B cell (primary cell): Measurements from ENCODE around the gene DOLPP1. TPM values are rescaled to one million over a fixed set of nuclear protein-coding genes. Genes with fewer than 3 reads are reported as not detected.
"Not testable (repeated sequence)": the region's sequence is repeated elsewhere in the genome, so short reads cannot be mapped to it uniquely, and the experiment has no call there.

Experiments used
- ATAC-seq: fragments of 200-7000 bp; cut with Tn5 transposase; one replicate; pipeline ENCODE4 v1.10.0; 2021; ENCODE audit warnings: low read depth, mild to moderate bottlenecking, moderate number of reproducible peaks, moderate library complexity
- CTCF ChIA-PET: fragments of 350-600 bp; sonication (Branson Sonifier 250); formaldehyde crosslinking; loops from one replicate; lab custom pipeline; 2021; ENCODE audit warnings: antibody characterized with exemption, inconsistent platforms; lab: Charles Lee
- POLR2A ChIA-PET: fragments of 350-600 bp; sonication (Branson Sonifier 250); formaldehyde crosslinking; loops from one replicate; lab custom pipeline; 2021; ENCODE audit warnings: antibody characterized with exemption; lab: Charles Lee
- DNase-seq: peaks from one replicate; pipeline ENCODE4 v3.0.0; 2013
- H2AFZ ChIP-seq: 2 replicates; pipeline ENCODE4 v1.6.1; 2012; ENCODE audit warnings: mild to moderate bottlenecking, low read depth, low read length; ENCODE audit not compliant: insufficient read depth, poor library complexity, severe bottlenecking
- H3K27ac ChIP-seq, 2 donors: 1 replicate in 1 of 2; 2 replicates in 1 of 2; pipeline ENCODE4 v1.5.1; 2012 to 2013; ENCODE audit warnings: low read length in 2 of 2, mild to moderate bottlenecking in 2 of 2, moderate library complexity in 1 of 2
- H3K27me3 ChIP-seq, 4 experiments: fragments of 200-600 bp in 1 of 4; sonication (generic) in 1 of 4; replicated peaks in 1 of 4; 1 replicate in 2 of 4; 2 replicates in 2 of 4; pipeline versions ENCODE4 v1.6.1 to v1.7.0; 2013 to 2016; ENCODE audit warnings: low read length in 3 of 4, mild to moderate bottlenecking in 2 of 4, mixed read lengths in 1 of 4, moderate library complexity in 1 of 4; ENCODE audit not compliant: insufficient read depth in 4 of 4, control insufficient read depth in 3 of 4; ENCODE audit errors: control extremely low read depth in 1 of 4
- H3K36me3 ChIP-seq, 2 experiments: replicated peaks in 1 of 2; 1 replicate in 1 of 2; 2 replicates in 1 of 2; pipeline versions ENCODE4 v1.6.1 to v1.7.1; 2013; ENCODE audit warnings: low read length in 1 of 2; ENCODE audit not compliant: insufficient read depth in 2 of 2, control insufficient read depth in 1 of 2; ENCODE audit errors: control extremely low read depth in 1 of 2, extremely low read depth in 1 of 2
- H3K4me1 ChIP-seq, 2 donors: fragments of 200-600 bp in 1 of 2; sonication (generic) in 1 of 2; 1 replicate in 1 of 2; 2 replicates in 1 of 2; pipeline versions ENCODE4 v1.5.1 to v1.6.1; 2013 to 2017; ENCODE audit warnings: low read length in 2 of 2; ENCODE audit not compliant: control insufficient read depth in 2 of 2, insufficient read depth in 2 of 2
- H3K4me2 ChIP-seq: replicated peaks from 2 replicates; pipeline ENCODE3; 2012; ENCODE audit warnings: mild to moderate bottlenecking, low read depth, low read length; ENCODE audit not compliant: poor library complexity, severe bottlenecking
- H3K4me3 ChIP-seq, 5 experiments: fragments of 200-600 bp in 1 of 5; sonication (generic) in 1 of 5; 1 replicate in 3 of 5; 2 replicates in 2 of 5; pipeline versions ENCODE4 v1.5.1 to v1.7.0; 2011 to 2016; ENCODE audit warnings: low read length in 4 of 5, mild to moderate bottlenecking in 4 of 5, low read depth in 2 of 5, control low read depth in 1 of 5, moderate library complexity in 1 of 5; ENCODE audit not compliant: insufficient read depth in 1 of 5; ENCODE audit errors: control extremely low read depth in 1 of 5, extremely low read depth in 1 of 5
- H3K79me2 ChIP-seq: fragments of 200-600 bp; sonication (generic); one replicate; pipeline ENCODE4 v1.6.0; 2016; ENCODE audit warnings: low read length; ENCODE audit not compliant: control insufficient read depth, insufficient read depth
- H3K9ac ChIP-seq: fragments of 200-600 bp; sonication (generic); 2 replicates; pipeline ENCODE4 v1.6.1; 2017; ENCODE audit warnings: mild to moderate bottlenecking, low read length, moderate library complexity
- H3K9me3 ChIP-seq, 3 donors: one replicate each; pipeline versions ENCODE4 v1.6.1 to v1.7.1; 2013; ENCODE audit warnings: low read length in 2 of 3; ENCODE audit not compliant: control insufficient read depth in 2 of 3, insufficient read depth in 1 of 3; ENCODE audit errors: control extremely low read depth in 1 of 3
- H4K20me1 ChIP-seq: 2 replicates; pipeline ENCODE4 v1.6.0; 2012; ENCODE audit warnings: mild to moderate bottlenecking, low read length; ENCODE audit not compliant: insufficient read depth, control insufficient read depth, poor library complexity, severe bottlenecking
- H3K27ac Mint-ChIP-seq: one replicate; pipeline ENCODE4 v1.8.0; 2021; ENCODE audit warnings: mixed read lengths
- H3K27me3 Mint-ChIP-seq: one replicate; pipeline ENCODE4 v1.8.0; 2021; ENCODE audit warnings: mixed read lengths
- H3K4me1 Mint-ChIP-seq: one replicate; pipeline ENCODE4 v1.8.0; 2021; ENCODE audit warnings: mixed read lengths
- H3K4me3 Mint-ChIP-seq: one replicate; pipeline ENCODE4 v1.8.0; 2021; ENCODE audit warnings: mixed read lengths
- H3K9me3 Mint-ChIP-seq: one replicate; pipeline ENCODE4 v1.8.0; 2022; ENCODE audit warnings: mixed read lengths; ENCODE audit not compliant: insufficient read depth
- WGBS: methylation state at CpG from one replicate; pipeline ENCODE4 v1.1.5; 2013; ENCODE audit warnings: missing lambda C conversion rate; ENCODE audit not compliant: insufficient coverage; 5-methylcytosine and 5-hydroxymethylcytosine counted together
- intact Hi-C: fragments of 100-400 bp; cut with micrococcal nuclease; formaldehyde crosslinking; loops from one replicate; pipeline ENCODE4 v1.10.0; 2022
- polyA plus RNA-seq: library from polyadenylated mRNA; depleted of rRNA; stranded (reverse); fragments of >200 nt; gene quantifications from 2 replicates; pipeline ENCODE4 v1.2.3, GENCODE V29; 2012
- total RNA-seq, 2 donors: library from RNA; stranded (reverse); fragments of 120-200 nt in 1 of 2; gene quantifications; 1 replicate in 1 of 2; 2 replicates in 1 of 2; pipeline versions ENCODE4 v1.2.3 to v1.2.4, GENCODE V29; 2013 to 2022
- TF ChIP-seq, protein P1 (sequence below): fragments of 200-600 bp; IDR thresholded peaks from one replicate; pipeline ENCODE4 v1.8.0; 2022; ENCODE audit warnings: antibody characterized with exemption, mild to moderate bottlenecking

The DOLPP1 gene
- total and polyA plus RNA-seq, 2 donors (not counting 1 experiment from before 2014, with no cell fraction given), result 4.7 to 8.6 TPM

- Histone ChIP-seq H3K27ac (no peak overlapping the region), H3K4me2 (no peak overlapping the region), H3K27me3 (no peaks in the 10 kb centered on the region), H3K9me3 (no peaks in the 10 kb centered on the region), H2AFZ (no peak overlapping the region), H3K79me2 (peaks cover 22% of the 10 kb centered on the region), H4K20me1 (peaks cover 15% of the 10 kb centered on the region), H3K9ac (no peak overlapping the region), H3K4me3 (no peak overlapping the region), H3K4me1 (peaks cover 16 to 21% of the 10 kb centered on the region in 2 donors), H3K36me3 (no peaks in the 10 kb centered on the region)
- H3K9me3 Mint-ChIP-seq, result no peaks in the 10 kb centered on the region
- TF ChIP-seq, protein P1, sequence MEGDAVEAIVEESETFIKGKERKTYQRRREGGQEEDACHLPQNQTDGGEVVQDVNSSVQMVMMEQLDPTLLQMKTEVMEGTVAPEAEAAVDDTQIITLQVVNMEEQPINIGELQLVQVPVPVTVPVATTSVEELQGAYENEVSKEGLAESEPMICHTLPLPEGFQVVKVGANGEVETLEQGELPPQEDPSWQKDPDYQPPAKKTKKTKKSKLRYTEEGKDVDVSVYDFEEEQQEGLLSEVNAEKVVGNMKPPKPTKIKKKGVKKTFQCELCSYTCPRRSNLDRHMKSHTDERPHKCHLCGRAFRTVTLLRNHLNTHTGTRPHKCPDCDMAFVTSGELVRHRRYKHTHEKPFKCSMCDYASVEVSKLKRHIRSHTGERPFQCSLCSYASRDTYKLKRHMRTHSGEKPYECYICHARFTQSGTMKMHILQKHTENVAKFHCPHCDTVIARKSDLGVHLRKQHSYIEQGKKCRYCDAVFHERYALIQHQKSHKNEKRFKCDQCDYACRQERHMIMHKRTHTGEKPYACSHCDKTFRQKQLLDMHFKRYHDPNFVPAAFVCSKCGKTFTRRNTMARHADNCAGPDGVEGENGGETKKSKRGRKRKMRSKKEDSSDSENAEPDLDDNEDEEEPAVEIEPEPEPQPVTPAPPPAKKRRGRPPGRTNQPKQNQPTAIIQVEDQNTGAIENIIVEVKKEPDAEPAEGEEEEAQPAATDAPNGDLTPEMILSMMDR, result no peak
- CTCF ChIA-PET, result interaction anchor here (1.0 kb wide), 1 partner anchor 40 kb away, joined by 3 read pairs; no protein-coding TSS in a partner anchor
- no peak overlapping the region for H3K27ac Mint-ChIP-seq
- DNase-seq (no peak), ATAC-seq (no peak)
- no peak overlapping the region for H3K4me3 Mint-ChIP-seq
- intact Hi-C loops, result no loop called here
- H3K27me3 Mint-ChIP-seq, result no peaks in the 10 kb centered on the region
- 60% methylated on average over 3 of the region's 8 CpGs for WGBS
- peaks cover 26% of the 10 kb centered on the region for H3K4me1 Mint-ChIP-seq
- POLR2A ChIA-PET, result interaction anchor here (0.6 kb wide), 1 partner anchor 153 kb away, joined by 5 read pairs; no protein-coding TSS in a partner anchor
These were observed 47.7 kb upstream of the DOLPP1 start for GRCh38 chr9:129033216-129033615.

DNA sequence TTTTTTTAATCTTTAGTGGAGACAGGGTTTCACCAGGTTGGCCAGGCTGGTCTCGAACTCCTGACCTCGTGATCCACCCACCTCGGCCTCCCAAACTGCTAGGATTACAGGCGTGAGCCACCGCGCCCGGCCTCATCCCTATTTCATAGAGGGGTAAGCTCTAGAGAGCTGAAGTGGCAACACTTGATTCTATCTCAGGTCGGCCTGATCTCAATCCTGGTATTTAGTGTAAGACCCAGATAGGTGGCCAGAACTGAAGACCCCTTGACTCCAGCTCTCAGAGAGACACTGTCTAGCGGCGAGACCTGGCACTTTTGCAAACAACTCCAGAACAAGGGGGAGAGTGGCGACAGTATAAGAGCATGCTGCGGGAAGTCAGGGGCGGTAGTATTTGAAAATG is 45.1 kb upstream of the DOLPP1 start:
- Histone ChIP-seq H3K79me2 (peaks cover 44% of the 10 kb centered on the region), H2AFZ (peak overlapping the region; percentile 97), H3K9ac (peak overlapping the region; percentile 93), H3K4me2 (peak overlapping the region; percentile 92), H3K4me3 (peak overlapping the region; percentile 21 to 98 (median 50)), H4K20me1 (peaks cover 29% of the 10 kb centered on the region), H3K27ac (peak overlapping the region; percentile 9 to 72), H3K4me1 (peaks cover 19 to 25% of the 10 kb centered on the region in 2 donors)
- DNase-seq, H3K36me3 ChIP-seq, H3K27me3 Mint-ChIP-seq, H3K9me3 Mint-ChIP-seq, H3K9me3 ChIP-seq, H3K27me3 ChIP-seq: not testable (repeated sequence)
- Mint-ChIP-seq H3K27ac (peak overlapping the region; percentile 85), H3K4me1 (peaks cover 34% of the 10 kb centered on the region), H3K4me3 (peak overlapping the region; percentile 97)
- WGBS, result 57% methylated on average over 8 of the region's 13 CpGs
- CTCF ChIA-PET, result interaction anchor here (0.5 to 1.0 kb wide), 2 partner anchors 42 to 886 kb away, joined by 3 to 4 read pairs; no protein-coding TSS in a partner anchor
- ATAC-seq, result peak; percentile 2
- intact Hi-C loops, result loop anchor here (1.0 to 2.0 kb wide), 5 partner anchors 8 to 907 kb away; partner anchors contain the start of genes NTMT1, PTPA and SH3GLB2
- POLR2A ChIA-PET, result interaction anchor here (0.6 to 2.8 kb wide), 5 partner anchors 8 to 484 kb away, joined by 3 to 13 read pairs (median 4); partner anchors contain the start of genes DOLPP1 and SH3GLB2
